GM23248 (cell line): ENCODE measurements around the gene ABHD2. TPM values are rescaled to one million over a fixed set of nuclear protein-coding genes. Genes with fewer than 3 reads are reported as not detected.
"Not testable (repeated sequence)": the region's sequence is repeated elsewhere in the genome, so short reads cannot be mapped to it uniquely, and the experiment has no call there.

Experiments
- DNase-seq: peaks from one replicate; pipeline ENCODE4 v3.0.0-alpha.2; 2015
- H2AFZ ChIP-seq: fragments of 200-600 bp; sonication (generic); 2 replicates; pipeline ENCODE4 v1.6.1; 2016; ENCODE audit warnings: antibody characterized with exemption
- H3F3A ChIP-seq: fragments of 200-600 bp; sonication (generic); 2 replicates; pipeline ENCODE4 v1.6.1; 2016; ENCODE audit warnings: mild to moderate bottlenecking, antibody characterized with exemption, mixed run types; ENCODE audit not compliant: insufficient read depth
- H3K27ac ChIP-seq: fragments of 200-600 bp; sonication (generic); 2 replicates; pipeline ENCODE4 v1.5.1; 2016; ENCODE audit warnings: mild to moderate bottlenecking
- H3K27me3 ChIP-seq: fragments of 200-600 bp; sonication (generic); replicated peaks from 2 replicates; pipeline ENCODE4 v1.6.1; 2016; ENCODE audit warnings: mild to moderate bottlenecking; ENCODE audit not compliant: insufficient read depth
- H3K36me3 ChIP-seq: fragments of 200-600 bp; sonication (generic); 2 replicates; pipeline ENCODE4 v1.6.1; 2016; ENCODE audit warnings: low read depth, mild to moderate bottlenecking
- H3K4me1 ChIP-seq: fragments of 200-600 bp; sonication (generic); 2 replicates; pipeline ENCODE4 v1.6.1; 2016; ENCODE audit warnings: mild to moderate bottlenecking; ENCODE audit not compliant: insufficient read depth
- H3K4me2 ChIP-seq: fragments of 200-600 bp; sonication (generic); one replicate; pipeline ENCODE4 v1.6.1; 2016; ENCODE audit warnings: mild to moderate bottlenecking; ENCODE audit not compliant: unreplicated experiment
- H3K4me3 ChIP-seq: fragments of 200-600 bp; sonication (generic); 2 replicates; pipeline ENCODE4 v1.5.1; 2016; ENCODE audit warnings: mild to moderate bottlenecking
- H3K79me2 ChIP-seq: fragments of 200-600 bp; sonication (generic); 2 replicates; pipeline ENCODE4 v1.6.1; 2016; ENCODE audit warnings: mild to moderate bottlenecking; ENCODE audit not compliant: insufficient read depth
- H3K9ac ChIP-seq: fragments of 200-600 bp; sonication (generic); 2 replicates; pipeline ENCODE4 v1.6.1; 2016; ENCODE audit warnings: mild to moderate bottlenecking
- H3K9me2 ChIP-seq: fragments of 200-600 bp; sonication (generic); 2 replicates; pipeline ENCODE4 v1.6.1; 2016; ENCODE audit warnings: mixed run types, mild to moderate bottlenecking, moderate library complexity; ENCODE audit not compliant: insufficient read depth
- H3K9me3 ChIP-seq: fragments of 200-600 bp; sonication (generic); one replicate; pipeline ENCODE4 v1.6.1; 2017; ENCODE audit warnings: low read depth
- H4K20me1 ChIP-seq: fragments of 200-600 bp; sonication (generic); 2 replicates; pipeline ENCODE4 v1.6.0; 2016; ENCODE audit not compliant: insufficient read depth
- EZH2 ChIP-seq: fragments of 200-600 bp; sonication (generic); IDR thresholded peaks from 2 replicates; pipeline ENCODE4 v1.6.1; 2018; ENCODE audit warnings: antibody characterized with exemption, mild to moderate bottlenecking; ENCODE audit not compliant: insufficient read depth, poor library complexity, severe bottlenecking
- EZH2phosphoT487 ChIP-seq: fragments of 200-600 bp; sonication (generic); IDR thresholded peaks from 2 replicates; pipeline ENCODE4 v1.6.1; 2018; ENCODE audit warnings: antibody characterized with exemption, moderate library complexity, mild to moderate bottlenecking, low read depth; ENCODE audit not compliant: insufficient read depth
- WGBS, 2 experiments: methylation state at CpG; one replicate each; pipeline ENCODE4 v1.1.6; 2015 to 2017; ENCODE audit warnings: low lambda C conversion rate in 2 of 2, low coverage in 1 of 2; ENCODE audit errors: missing lambda C conversion rate in 2 of 2; 5-methylcytosine and 5-hydroxymethylcytosine counted together
- in situ Hi-C: fragments of 300-500 bp; cut with MboI; formaldehyde crosslinking; loops from 2 replicates; pipeline ENCODE4 v1.15.0; 2020
- polyA plus RNA-seq: library from polyadenylated mRNA; unstranded; fragments of >200 nt; fragmentation: Nextera tagmentation; extraction: Ambion mirVana; gene quantifications from 2 replicates; pipeline ENCODE4 v1.2.1, GENCODE V29; 2016
- total RNA-seq: library from RNA; depleted of rRNA; stranded (reverse); fragments of >200 nt; shearing (Covaris generic); gene quantifications from 2 replicates; pipeline ENCODE4 v1.2.3, GENCODE V29; 2014

ABHD2 gene
- total and polyA plus RNA-seq, 2 experiments from 2014 or later: 17.6 to 24.2 TPM

GRCh38 chr15:89119489-89120478, 31.5 kb downstream of the ABHD2 start:
- TF ChIP-seq EZH2phosphoT487: peak; percentile 66; the same call in 1 of the 2 replicates
- TF ChIP-seq EZH2: no peak
- no peaks in the 10 kb centered on the region for H3K36me3 ChIP-seq
- peak overlapping the region; percentile 65 for H3K9ac ChIP-seq
- peak overlapping the region; percentile 34 for H3K4me2 ChIP-seq
- no peaks in the 10 kb centered on the region for H3K79me2 ChIP-seq
- H4K20me1 ChIP-seq: no peaks in the 10 kb centered on the region
- peak; percentile 82 for DNase-seq
- WGBS, 2 experiments: 42 to 43% methylated on average over 12 of the region's 12 CpGs
- H3K27me3 ChIP-seq: no peaks in the 10 kb centered on the region
- H3K4me1 ChIP-seq: peaks cover 12% of the 10 kb centered on the region
- no peaks in the 10 kb centered on the region; the same call in 1 of the 2 replicates for H3F3A ChIP-seq
- H2AFZ ChIP-seq: no peak overlapping the region
- in situ Hi-C loops: no loop called here
- H3K9me3 ChIP-seq: no peaks in the 10 kb centered on the region
- H3K9me2 ChIP-seq: no peaks in the 10 kb centered on the region
- no peak overlapping the region for H3K4me3 ChIP-seq
- H3K27ac ChIP-seq: peak overlapping the region; percentile 72

GRCh38 chr15:89120479-89121000, 32.3 kb downstream of the ABHD2 start:
- WGBS, 2 experiments: 94 to 95% methylated on average over 13 of the region's 13 CpGs
- H4K20me1 ChIP-seq, H3K27me3 ChIP-seq, H3K9me2 ChIP-seq, DNase-seq, H3K4me2 ChIP-seq, H3K79me2 ChIP-seq, H3F3A ChIP-seq, in situ Hi-C loops, H2AFZ ChIP-seq, H3K36me3 ChIP-seq, H3K4me3 ChIP-seq, H3K9me3 ChIP-seq: not testable (repeated sequence)
- peak overlapping the region; percentile 72 for H3K27ac ChIP-seq
- peaks cover 12% of the 10 kb centered on the region for H3K4me1 ChIP-seq
- peak overlapping the region; percentile 65 for H3K9ac ChIP-seq

DNA sequence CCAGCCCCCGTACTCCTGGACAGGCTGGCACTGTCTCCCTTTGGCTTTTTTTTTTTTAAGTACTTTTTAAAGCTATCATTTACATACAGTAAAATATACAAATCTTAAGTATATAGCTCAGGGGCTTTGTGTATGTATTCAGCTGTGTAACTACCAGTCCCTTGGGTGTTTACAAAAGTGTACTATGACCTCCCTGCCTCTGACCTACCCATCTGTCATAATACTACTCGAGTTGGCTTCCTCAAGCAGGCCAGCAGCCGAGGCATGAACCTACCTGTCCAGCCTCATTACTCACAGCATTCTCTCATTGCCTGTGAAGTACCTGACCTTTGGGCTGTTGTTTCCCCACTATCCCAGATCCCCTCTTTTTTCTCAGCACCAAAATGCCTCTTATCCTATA, 33.2 kb downstream of the ABHD2 start:
- no peaks in the 10 kb centered on the region for H3K9me2 ChIP-seq
- TF ChIP-seq EZH2: no peak
- TF ChIP-seq EZH2phosphoT487: no peak
- no peak overlapping the region for H2AFZ ChIP-seq
- no peaks in the 10 kb centered on the region for H3K36me3 ChIP-seq
- H3K4me3 ChIP-seq: no peak overlapping the region
- no peaks in the 10 kb centered on the region for H3K27me3 ChIP-seq
- no peaks in the 10 kb centered on the region; the same call in 1 of the 2 replicates for H3F3A ChIP-seq
- no peak overlapping the region for H3K9ac ChIP-seq
- peaks cover 12% of the 10 kb centered on the region for H3K4me1 ChIP-seq
- H3K79me2 ChIP-seq: no peaks in the 10 kb centered on the region
- 94 to 96% methylated on average over 3 of the region's 3 CpGs for WGBS, 2 experiments
- H3K27ac ChIP-seq: no peak overlapping the region
- no peaks in the 10 kb centered on the region for H4K20me1 ChIP-seq
- in situ Hi-C loops: no loop called here
- no peaks in the 10 kb centered on the region for H3K9me3 ChIP-seq
- H3K4me2 ChIP-seq: no peak overlapping the region
- no peak for DNase-seq

DNA sequence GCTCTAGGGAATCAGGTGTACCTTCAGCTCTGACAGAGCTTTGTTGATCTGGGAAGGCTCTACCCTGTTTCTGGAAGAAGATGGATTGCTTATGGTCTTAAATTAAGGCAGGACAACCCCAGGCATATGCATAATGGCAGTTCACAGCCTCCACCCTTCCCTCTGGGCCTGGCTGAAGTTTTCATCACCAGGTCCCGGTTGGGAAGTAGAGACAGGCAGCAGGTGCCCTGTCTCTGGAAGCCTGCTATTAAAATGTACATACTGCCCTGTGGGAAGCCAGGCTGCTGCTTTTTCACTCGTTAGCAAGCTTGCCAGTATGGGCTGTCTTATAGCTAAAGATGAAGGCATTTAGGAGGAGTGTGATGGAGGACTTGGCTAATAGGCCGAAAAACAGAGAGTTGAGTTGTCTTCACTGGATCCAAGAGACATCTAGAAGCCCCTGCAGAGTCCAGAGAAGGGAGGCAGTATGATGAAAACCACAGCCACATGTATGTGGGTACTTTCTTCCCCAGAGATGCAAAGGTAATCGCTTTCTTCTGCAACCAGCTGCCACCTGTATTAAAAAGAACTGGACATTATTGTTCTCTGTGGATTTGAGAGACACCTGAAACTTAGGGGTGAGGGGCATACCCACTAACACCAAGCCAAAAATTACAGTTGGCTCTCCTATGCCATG, 34.4 kb downstream of the ABHD2 start:
- Histone ChIP-seq H3K4me3 (no peak overlapping the region), H3K27ac (no peak overlapping the region), H3K79me2 (no peaks in the 10 kb centered on the region), H3K4me1 (peaks cover 12% of the 10 kb centered on the region), H3K4me2 (no peak overlapping the region), H3K27me3 (no peaks in the 10 kb centered on the region), H2AFZ (no peak overlapping the region), H3K9me2 (no peaks in the 10 kb centered on the region), H3K9me3 (no peaks in the 10 kb centered on the region), H4K20me1 (no peaks in the 10 kb centered on the region), H3F3A (no peaks in the 10 kb centered on the region; the same call in 1 of the 2 replicates), H3K36me3 (no peaks in the 10 kb centered on the region), H3K9ac (no peak overlapping the region)
- DNase-seq: no peak
- WGBS, 2 experiments: 95 to 99% methylated on average over 4 of the region's 4 CpGs
- no peak for TF ChIP-seq EZH2
- TF ChIP-seq EZH2phosphoT487: no peak
- in situ Hi-C loops: no loop called here
